ENCODE results near the gene BRK1. TPM values are rescaled to one million over a fixed set of nuclear protein-coding genes. Genes with fewer than 3 reads are reported as not detected.

Gene BRK1
- total and polyA plus RNA-seq, 9 of the 15 experiments (the other 6 are each of a cell fraction or from before 2014, with no cell fraction given): 105 to 634 (median 250) TPM

DNA sequence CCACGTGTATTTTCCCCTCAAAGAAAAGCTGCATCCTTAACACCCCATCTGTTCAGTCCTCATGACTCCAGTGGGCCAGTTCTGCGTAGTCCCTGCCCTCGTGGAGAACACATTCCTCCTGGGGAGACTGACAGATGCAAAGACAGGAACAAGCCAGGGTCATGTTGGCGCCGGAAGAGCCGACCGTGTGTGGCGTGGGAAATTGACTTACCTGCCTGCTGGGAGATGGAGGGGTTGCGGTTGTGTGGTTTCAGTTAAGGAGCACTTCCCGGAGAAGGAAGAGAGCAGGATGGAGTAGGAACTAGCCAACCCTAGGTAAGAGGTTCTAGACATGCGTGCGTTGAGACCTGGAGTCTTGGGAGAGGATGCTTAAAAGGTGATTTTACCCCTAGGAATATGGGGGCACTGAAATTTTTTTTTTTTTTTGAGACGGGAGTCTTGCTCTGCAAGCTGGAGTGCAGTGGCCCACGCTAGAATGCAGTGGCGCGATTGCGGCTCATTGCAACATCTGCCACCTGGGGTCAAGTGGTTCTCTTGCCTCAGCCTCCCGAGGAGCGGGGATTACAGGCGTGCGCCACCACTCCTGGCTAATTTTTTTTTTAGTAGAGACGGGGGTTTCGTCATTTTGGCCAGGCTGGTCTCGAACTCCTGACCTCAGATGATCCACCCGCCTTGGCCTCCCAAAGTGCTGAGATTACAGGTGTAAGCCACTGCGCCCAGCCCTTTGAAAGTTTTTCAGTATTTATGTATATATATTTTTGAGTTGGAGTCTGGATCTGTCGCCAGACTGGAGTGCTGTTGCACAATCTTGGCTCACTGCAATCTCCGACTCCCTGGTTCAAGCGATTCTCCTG lies 27.5 kb downstream of the BRK1 start (continued):
- no peak for TF ChIP-seq HNRNPH1 (optimal IDR thresholded peaks at IDR 0.05; ENCODE audit: low read depth, low read length)
- TF ChIP-seq ZSCAN32 (CRISPR knock-in tag; IDR thresholded peaks at IDR 0.05): peak; percentile 58; the same call in 1 of the 2 replicates
- TF ChIP-seq ZC3H4 (CRISPR knock-in tag; IDR thresholded peaks at IDR 0.05; ENCODE audit: borderline replicate concordance): 0 out of 2 replicates have a peak, but pooled peaks have one; percentile 63
- TF ChIP-seq, protein P1, sequence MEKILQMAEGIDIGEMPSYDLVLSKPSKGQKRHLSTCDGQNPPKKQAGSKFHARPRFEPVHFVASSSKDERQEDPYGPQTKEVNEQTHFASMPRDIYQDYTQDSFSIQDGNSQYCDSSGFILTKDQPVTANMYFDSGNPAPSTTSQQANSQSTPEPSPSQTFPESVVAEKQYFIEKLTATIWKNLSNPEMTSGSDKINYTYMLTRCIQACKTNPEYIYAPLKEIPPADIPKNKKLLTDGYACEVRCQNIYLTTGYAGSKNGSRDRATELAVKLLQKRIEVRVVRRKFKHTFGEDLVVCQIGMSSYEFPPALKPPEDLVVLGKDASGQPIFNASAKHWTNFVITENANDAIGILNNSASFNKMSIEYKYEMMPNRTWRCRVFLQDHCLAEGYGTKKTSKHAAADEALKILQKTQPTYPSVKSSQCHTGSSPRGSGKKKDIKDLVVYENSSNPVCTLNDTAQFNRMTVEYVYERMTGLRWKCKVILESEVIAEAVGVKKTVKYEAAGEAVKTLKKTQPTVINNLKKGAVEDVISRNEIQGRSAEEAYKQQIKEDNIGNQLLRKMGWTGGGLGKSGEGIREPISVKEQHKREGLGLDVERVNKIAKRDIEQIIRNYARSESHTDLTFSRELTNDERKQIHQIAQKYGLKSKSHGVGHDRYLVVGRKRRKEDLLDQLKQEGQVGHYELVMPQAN (IDR thresholded peaks at IDR 0.05; ENCODE audit: borderline replicate concordance): no peak; the same call in 1 of the 2 replicates
- TF ChIP-seq LARP7 (IDR thresholded peaks at IDR 0.05): peak; percentile 74; the same call in 1 of the 2 replicates
- TF ChIP-seq PHF20 (IDR thresholded peaks at IDR 0.05; ENCODE audit: partially characterized antibody): no peak
- TF ChIP-seq ZNF311 (CRISPR knock-in tag; IDR thresholded peaks at IDR 0.05): no peak
- no peak for TF ChIP-seq KAT2B (IDR thresholded peaks at IDR 0.05; ENCODE audit: low read depth, low read length)
- no peak for TF ChIP-seq ZNF79 (CRISPR knock-in tag; IDR thresholded peaks at IDR 0.05; ENCODE audit: low read depth)
- no peak for TF ChIP-seq SIRT6 (IDR thresholded peaks at IDR 0.05; ENCODE audit: low read depth, low read length)
- TF ChIP-seq SLC30A9 (CRISPR knock-in tag; IDR thresholded peaks at IDR 0.05): no peak
- TF ChIP-seq, protein P2, sequence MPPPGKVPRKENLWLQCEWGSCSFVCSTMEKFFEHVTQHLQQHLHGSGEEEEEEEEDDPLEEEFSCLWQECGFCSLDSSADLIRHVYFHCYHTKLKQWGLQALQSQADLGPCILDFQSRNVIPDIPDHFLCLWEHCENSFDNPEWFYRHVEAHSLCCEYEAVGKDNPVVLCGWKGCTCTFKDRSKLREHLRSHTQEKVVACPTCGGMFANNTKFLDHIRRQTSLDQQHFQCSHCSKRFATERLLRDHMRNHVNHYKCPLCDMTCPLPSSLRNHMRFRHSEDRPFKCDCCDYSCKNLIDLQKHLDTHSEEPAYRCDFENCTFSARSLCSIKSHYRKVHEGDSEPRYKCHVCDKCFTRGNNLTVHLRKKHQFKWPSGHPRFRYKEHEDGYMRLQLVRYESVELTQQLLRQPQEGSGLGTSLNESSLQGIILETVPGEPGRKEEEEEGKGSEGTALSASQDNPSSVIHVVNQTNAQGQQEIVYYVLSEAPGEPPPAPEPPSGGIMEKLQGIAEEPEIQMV (tag; conservative IDR thresholded peaks at IDR 0.05; ENCODE audit: low read depth): no peak
- TF ChIP-seq, protein P3, sequence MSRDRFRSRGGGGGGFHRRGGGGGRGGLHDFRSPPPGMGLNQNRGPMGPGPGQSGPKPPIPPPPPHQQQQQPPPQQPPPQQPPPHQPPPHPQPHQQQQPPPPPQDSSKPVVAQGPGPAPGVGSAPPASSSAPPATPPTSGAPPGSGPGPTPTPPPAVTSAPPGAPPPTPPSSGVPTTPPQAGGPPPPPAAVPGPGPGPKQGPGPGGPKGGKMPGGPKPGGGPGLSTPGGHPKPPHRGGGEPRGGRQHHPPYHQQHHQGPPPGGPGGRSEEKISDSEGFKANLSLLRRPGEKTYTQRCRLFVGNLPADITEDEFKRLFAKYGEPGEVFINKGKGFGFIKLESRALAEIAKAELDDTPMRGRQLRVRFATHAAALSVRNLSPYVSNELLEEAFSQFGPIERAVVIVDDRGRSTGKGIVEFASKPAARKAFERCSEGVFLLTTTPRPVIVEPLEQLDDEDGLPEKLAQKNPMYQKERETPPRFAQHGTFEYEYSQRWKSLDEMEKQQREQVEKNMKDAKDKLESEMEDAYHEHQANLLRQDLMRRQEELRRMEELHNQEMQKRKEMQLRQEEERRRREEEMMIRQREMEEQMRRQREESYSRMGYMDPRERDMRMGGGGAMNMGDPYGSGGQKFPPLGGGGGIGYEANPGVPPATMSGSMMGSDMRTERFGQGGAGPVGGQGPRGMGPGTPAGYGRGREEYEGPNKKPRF (IDR thresholded peaks at IDR 0.05; ENCODE audit: low read depth, low read length): no peak
- TF ChIP-seq, protein P4, sequence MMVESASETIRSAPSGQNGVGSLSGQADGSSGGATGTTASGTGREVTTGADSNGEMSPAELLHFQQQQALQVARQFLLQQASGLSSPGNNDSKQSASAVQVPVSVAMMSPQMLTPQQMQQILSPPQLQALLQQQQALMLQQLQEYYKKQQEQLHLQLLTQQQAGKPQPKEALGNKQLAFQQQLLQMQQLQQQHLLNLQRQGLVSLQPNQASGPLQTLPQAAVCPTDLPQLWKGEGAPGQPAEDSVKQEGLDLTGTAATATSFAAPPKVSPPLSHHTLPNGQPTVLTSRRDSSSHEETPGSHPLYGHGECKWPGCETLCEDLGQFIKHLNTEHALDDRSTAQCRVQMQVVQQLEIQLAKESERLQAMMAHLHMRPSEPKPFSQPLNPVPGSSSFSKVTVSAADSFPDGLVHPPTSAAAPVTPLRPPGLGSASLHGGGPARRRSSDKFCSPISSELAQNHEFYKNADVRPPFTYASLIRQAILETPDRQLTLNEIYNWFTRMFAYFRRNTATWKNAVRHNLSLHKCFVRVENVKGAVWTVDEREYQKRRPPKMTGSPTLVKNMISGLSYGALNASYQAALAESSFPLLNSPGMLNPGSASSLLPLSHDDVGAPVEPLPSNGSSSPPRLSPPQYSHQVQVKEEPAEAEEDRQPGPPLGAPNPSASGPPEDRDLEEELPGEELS (CRISPR knock-in tag; IDR thresholded peaks at IDR 0.05; ENCODE audit: borderline replicate concordance): no peak
- peak; percentile 40 for TF ChIP-seq SAP30 (IDR thresholded peaks at IDR 0.05; ENCODE audit: borderline replicate concordance, insufficient read depth, low read depth, low read length, poor library complexity, severe bottlenecking)
- peak; percentile 50; the same call in 1 of the 2 replicates for TF ChIP-seq NCOA1 (IDR thresholded peaks at IDR 0.05; ENCODE audit: low read depth)
- no peak for TF ChIP-seq FOXJ2 (tag; IDR thresholded peaks at IDR 0.05)
- TF ChIP-seq KDM2B (CRISPR knock-in tag; IDR thresholded peaks at IDR 0.05): 0 out of 2 replicates have a peak, but pooled peaks have one; percentile 22

All from K562 (cell line).